Measurements from ENCODE around the gene MMP11. TPM values are rescaled to one million over a fixed set of nuclear protein-coding genes. Genes with fewer than 3 reads are reported as not detected.

MMP11 gene
- total and polyA plus RNA-seq, 2 of the 4 experiments (the other 2 are of a cell fraction) = 2.2 to 6.0 TPM

GRCh38 chr22:23784215-23784732 is 11.6 kb downstream of the MMP11 start:
- no peak overlapping the region for H2BK15ac ChIP-seq (ENCODE audit: low read depth, low read length)
- no peaks in the 10 kb centered on the region for H3K36me3 ChIP-seq (ENCODE audit: control insufficient read depth, insufficient read depth, low read length)
- in situ Hi-C loops (cut with MboI; ENCODE audit: low sequenced_read_pairs) = no loop called here
- peak; percentile 41 for DNase-seq
- H2BK120ac ChIP-seq (ENCODE audit: low read depth, low read length) = peak overlapping the region; percentile 9
- peak overlapping the region; percentile 2 for H2AK9ac ChIP-seq (replicated peaks; ENCODE audit: low read depth, low read length, poor library complexity)
- 0 out of 2 replicates have a peak overlapping the region, but pooled peaks have one; percentile 31 for H3K4me2 ChIP-seq (ENCODE audit: low read depth, low read length)
- H3K4me1 ChIP-seq (ENCODE audit: control insufficient read depth, insufficient read depth, low read length) = peaks cover 25% of the 10 kb centered on the region
- dilution Hi-C loops (cut with HindIII; ENCODE audit: low sequenced_read_pairs, unreplicated experiment) = no loop called here
- H3K79me1 ChIP-seq (ENCODE audit: low read depth in 1 of 2, low read length in 2 of 2) = peaks cover 10 to 25% of the 10 kb centered on the region in 2 experiments
- H4K5ac ChIP-seq (ENCODE audit: low read depth, low read length) = no peak overlapping the region; the same call in 1 of the 2 replicates
- TF ChIP-seq CEBPB (IDR thresholded peaks at IDR 0.05; ENCODE audit: low read depth, low read length) = no peak
- no peak for TF ChIP-seq RCOR1 (IDR thresholded peaks at IDR 0.05; ENCODE audit: insufficient replicate concordance, low read length)
- TF ChIP-seq RFX5 (IDR thresholded peaks at IDR 0.05; ENCODE audit: low read depth, low read length) = no peak
- TF ChIP-seq MAZ (IDR thresholded peaks at IDR 0.05; ENCODE audit: borderline replicate concordance, low read depth, low read length) = no peak
- TF ChIP-seq BHLHE40 (IDR thresholded peaks at IDR 0.05; ENCODE audit: low read depth, low read length) = peak; percentile 52; the same call in 1 of the 2 replicates
- ChIA-PET POLR2A (ENCODE audit: unreplicated experiment) (interaction anchor here (0.6 kb wide), 1 partner anchor 12 kb away, joined by 4 read pairs; no protein-coding TSS in a partner anchor), CTCF (interaction anchor here (1.0 kb wide), 1 partner anchor 10 kb away, joined by 3 read pairs; no protein-coding TSS in a partner anchor)
- peaks cover 20% of the 10 kb centered on the region for H4K20me1 ChIP-seq (ENCODE audit: insufficient read depth, low read length)
- H2BK5ac ChIP-seq (ENCODE audit: low read depth, low read length, poor library complexity, severe bottlenecking) = no peak overlapping the region
- H3K4me3 ChIP-seq (ENCODE audit: insufficient read depth, low read depth, low read length) = no peak overlapping the region
- H4K8ac ChIP-seq (ENCODE audit: low read depth in 2 of 2, low read length in 2 of 2) = peak overlapping the region in 1 of 2 experiments; percentile 46; a peak in 1 of 4 replicates
- H2BK20ac ChIP-seq (ENCODE audit: low read depth, low read length) = peak overlapping the region; percentile 1
- H3K56ac ChIP-seq (ENCODE audit: extremely low read depth, insufficient read depth, low read length) = no peak overlapping the region
- no peak overlapping the region for H4K91ac ChIP-seq (ENCODE audit: insufficient read depth, low read depth, low read length)
- H2AFZ ChIP-seq (replicated peaks; ENCODE audit: low read length, poor library complexity) = peak overlapping the region; percentile 53
- H3K18ac ChIP-seq (ENCODE audit: low read depth, low read length) = no peak overlapping the region
- 0 out of 2 replicates have a peak, but pooled peaks have one; percentile 7 for ATAC-seq (ENCODE audit: low read depth)
- H3K9me1 ChIP-seq (ENCODE audit: insufficient read depth, low read length) = peaks cover 20% of the 10 kb centered on the region
- H3K27me3 ChIP-seq (ENCODE audit: control insufficient read depth, insufficient read depth, low read length) = no peaks in the 10 kb centered on the region
- peak overlapping the region; percentile 45; the same call in 1 of the 2 replicates for H3K4ac ChIP-seq (ENCODE audit: low read depth, low read length)
- intact Hi-C loops (cut with micrococcal nuclease) = no loop called here
- H3K27ac ChIP-seq (ENCODE audit: insufficient read depth, low read length) = no peak overlapping the region
- H2AK5ac ChIP-seq (ENCODE audit: low read depth, low read length) = no peak overlapping the region; the same call in 1 of the 2 replicates
- H3K14ac ChIP-seq (replicated peaks; ENCODE audit: low read depth, low read length) = no peak overlapping the region
- H3K23ac ChIP-seq (ENCODE audit: low read depth, low read length) = no peak overlapping the region
- no peak overlapping the region for H3K9ac ChIP-seq (ENCODE audit: low read depth, low read length)
- no TSS peak for BruUV-seq (replicated peaks)
- no peaks in the 10 kb centered on the region for H3K9me3 ChIP-seq (ENCODE audit: control insufficient read depth, insufficient read depth, low read length)
- WGBS, 2 experiments (ENCODE audit: extremely low coverage in 2 of 2, insufficient read length in 1 of 2) = no CpG with 5 or more reads among the region's 8 CpGs

Data from IMR-90 (cell line).